Fibroblast of mammary gland (primary cell): ENCODE measurements around the gene CKM.

ENCODE experiments used
- DNase-seq: peaks from one replicate; pipeline ENCODE4 v3.0.0-alpha.2; 2010; ENCODE audit warnings: low read depth
- H3K4me3 ChIP-seq: 2 replicates; pipeline ENCODE4 v1.5.1; 2011; ENCODE audit warnings: low read depth, mild to moderate bottlenecking, low read length, moderate library complexity; ENCODE audit not compliant: control insufficient read depth
- TF ChIP-seq, protein P1 (sequence below): conservative IDR thresholded peaks from 2 replicates; pipeline ENCODE4 v1.5.1; 2011; ENCODE audit warnings: low read depth, low read length, inconsistent platforms; ENCODE audit not compliant: control insufficient read depth, insufficient read depth

CKM gene

DNA sequence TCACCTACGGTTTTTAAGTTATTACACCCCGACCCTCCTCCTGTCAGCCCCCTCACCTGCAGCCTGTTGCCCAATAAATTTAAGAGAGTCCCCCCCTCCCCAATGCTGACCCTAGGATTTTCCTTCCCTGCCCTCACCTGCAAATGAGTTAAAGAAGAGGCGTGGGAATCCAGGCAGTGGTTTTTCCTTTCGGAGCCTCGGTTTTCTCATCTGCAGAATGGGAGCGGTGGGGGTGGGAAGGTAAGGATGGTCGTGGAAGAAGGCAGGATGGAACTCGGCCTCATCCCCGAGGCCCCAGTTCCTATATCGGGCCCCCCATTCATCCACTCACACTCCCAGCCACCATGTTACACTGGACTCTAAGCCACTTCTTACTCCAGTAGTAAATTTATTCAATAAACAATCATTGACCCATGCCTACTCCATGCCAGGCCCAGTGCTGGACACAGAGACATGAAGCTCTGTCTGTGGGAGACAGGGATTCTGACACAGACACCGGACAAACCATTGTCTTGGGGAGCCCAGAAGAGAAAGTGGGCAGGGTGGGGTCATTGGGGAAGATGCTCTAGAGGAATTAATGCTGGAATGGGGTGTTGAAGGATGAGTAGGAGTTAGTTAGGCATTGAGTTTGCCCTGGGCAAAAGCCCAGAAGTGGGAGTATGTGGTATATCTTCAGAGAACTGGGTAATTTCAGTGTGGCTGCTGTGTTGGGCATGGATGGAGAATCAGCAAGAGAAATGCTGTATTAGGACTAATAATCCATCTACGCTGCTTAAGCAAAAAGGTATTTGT lies 19.2 kb downstream of the CKM start:
- H3K4me3 ChIP-seq: no peak overlapping the region
- TF ChIP-seq, protein P1, sequence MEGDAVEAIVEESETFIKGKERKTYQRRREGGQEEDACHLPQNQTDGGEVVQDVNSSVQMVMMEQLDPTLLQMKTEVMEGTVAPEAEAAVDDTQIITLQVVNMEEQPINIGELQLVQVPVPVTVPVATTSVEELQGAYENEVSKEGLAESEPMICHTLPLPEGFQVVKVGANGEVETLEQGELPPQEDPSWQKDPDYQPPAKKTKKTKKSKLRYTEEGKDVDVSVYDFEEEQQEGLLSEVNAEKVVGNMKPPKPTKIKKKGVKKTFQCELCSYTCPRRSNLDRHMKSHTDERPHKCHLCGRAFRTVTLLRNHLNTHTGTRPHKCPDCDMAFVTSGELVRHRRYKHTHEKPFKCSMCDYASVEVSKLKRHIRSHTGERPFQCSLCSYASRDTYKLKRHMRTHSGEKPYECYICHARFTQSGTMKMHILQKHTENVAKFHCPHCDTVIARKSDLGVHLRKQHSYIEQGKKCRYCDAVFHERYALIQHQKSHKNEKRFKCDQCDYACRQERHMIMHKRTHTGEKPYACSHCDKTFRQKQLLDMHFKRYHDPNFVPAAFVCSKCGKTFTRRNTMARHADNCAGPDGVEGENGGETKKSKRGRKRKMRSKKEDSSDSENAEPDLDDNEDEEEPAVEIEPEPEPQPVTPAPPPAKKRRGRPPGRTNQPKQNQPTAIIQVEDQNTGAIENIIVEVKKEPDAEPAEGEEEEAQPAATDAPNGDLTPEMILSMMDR: no peak

DNA sequence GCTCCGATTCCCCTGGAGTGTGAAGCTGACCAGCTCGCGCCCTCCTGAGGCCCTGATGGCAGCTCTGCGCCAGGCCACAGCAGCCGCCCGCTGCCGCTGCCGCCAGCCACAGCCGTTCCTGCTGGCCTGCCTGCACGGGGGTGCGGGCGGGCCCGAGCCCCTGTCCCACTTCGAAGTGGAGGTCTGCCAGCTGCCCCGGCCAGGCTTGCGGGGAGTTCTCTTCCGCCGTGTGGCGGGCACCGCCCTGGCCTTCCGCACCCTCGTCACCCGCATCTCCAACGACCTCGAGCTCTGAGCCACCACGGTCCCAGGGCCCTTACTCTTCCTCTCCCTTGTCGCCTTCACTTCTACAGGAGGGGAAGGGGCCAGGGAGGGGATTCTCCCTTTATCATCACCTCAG lies 20.3 kb downstream of the CKM start:
- TF ChIP-seq, protein P1: no peak
- H3K4me3 ChIP-seq: no peak overlapping the region
- DNase-seq: no peak

More for the DNA sequence above, 19.2 kb downstream of the CKM start:
- no peak for DNase-seq

DNA sequence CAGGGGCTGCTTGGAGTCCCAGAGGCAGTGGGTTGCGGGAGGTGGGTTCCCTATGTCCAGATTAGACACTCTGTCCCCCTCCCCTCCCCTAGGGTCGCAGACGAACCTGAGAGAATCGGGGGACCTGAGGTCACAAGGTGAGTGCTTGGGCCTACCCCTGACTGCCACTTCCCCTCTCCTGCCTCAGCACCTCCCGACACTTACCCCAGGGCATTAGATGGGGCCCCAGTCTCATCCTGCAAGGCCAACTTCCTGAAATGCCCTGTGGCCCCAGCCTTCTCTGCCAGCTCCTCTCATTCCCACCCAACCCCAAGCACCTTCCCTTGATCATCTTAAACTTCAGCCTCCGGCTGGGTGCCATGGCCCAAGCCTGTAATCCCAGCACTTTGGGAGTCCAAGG lies 23.0 kb downstream of the CKM start:
- no peak for DNase-seq
- TF ChIP-seq, protein P1: no peak
- no peak overlapping the region for H3K4me3 ChIP-seq

DNA sequence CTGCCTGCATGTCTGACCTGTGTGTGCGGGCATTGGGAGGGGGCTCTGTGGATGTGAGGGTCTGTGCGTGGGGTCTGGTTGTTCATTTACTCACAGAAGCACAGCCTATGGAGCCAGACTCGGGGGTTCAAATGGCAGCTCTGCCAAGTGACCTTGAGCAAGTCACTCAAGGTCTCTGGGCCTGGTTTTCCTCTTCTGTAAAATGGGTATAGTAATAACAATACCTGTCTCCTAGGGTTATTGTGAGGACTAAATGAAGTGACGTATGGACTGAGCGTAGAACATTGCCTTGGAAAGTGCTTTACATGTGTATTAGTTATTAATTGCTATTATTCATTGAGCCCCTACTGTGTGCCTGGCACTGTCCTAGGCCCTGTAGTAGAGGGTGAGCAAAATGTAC lies 24.4 kb downstream of the CKM start:
- no peak for DNase-seq
- TF ChIP-seq, protein P1: no peak
- H3K4me3 ChIP-seq: no peak overlapping the region

DNA sequence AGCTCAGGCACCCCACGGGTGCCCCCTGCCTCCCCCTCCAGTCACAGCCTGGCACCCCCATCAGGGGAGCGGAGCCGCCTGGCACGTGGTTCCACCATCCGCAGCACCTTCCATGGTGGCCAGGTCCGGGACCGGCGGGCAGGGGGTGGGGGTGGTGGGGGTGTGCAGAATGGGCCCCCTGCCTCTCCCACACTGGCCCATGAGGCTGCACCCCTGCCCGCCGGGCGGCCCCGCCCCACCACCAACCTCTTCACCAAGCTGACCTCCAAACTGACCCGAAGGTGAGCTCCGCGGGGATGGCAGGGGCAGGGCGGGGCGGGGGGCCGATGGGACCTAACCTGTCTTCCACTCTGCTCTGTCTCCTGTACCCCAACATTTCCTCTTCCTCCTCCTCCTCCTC lies 25.0 kb downstream of the CKM start:
- DNase-seq: no peak
- TF ChIP-seq, protein P1: no peak
- no peak overlapping the region for H3K4me3 ChIP-seq

DNA sequence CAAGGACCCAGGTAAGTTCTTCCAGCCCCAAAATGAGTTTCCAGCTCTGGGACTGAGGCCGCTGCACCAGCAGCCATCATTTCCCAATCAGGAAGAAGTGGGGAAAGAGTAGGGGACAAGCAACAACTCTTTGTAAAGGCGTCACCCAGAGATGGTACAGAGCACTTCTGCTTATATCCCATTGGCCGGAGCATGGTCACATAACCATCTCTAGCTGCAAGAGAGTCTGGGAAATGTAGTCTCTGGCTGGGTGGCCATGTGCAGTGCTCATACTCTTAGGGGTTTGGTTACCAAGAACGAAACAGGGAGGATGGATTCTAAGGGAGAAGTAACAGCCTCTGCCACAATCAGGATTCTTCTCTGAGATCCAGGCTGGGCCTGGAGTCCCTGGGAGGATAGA lies 26.3 kb downstream of the CKM start:
- no peak for DNase-seq
- H3K4me3 ChIP-seq: no peak overlapping the region
- TF ChIP-seq, protein P1: no peak
